Ishikawa (cell line): ENCODE results near the gene RIMBP2.

Experiments used
- CEBPB ChIP-seq: IDR thresholded peaks from 2 replicates; pipeline ENCODE4 v1.6.1; 2012
- CREB1 ChIP-seq: IDR thresholded peaks from 2 replicates; pipeline ENCODE4 v1.6.1; 2012; ENCODE audit warnings: low read depth
- EGR1 ChIP-seq: IDR thresholded peaks from 2 replicates; pipeline ENCODE4 v1.6.1; 2012
- EP300 ChIP-seq: IDR thresholded peaks from 2 replicates; pipeline ENCODE4 v1.6.1; 2012; ENCODE audit warnings: borderline replicate concordance
- FOXM1 ChIP-seq: IDR thresholded peaks from 2 replicates; pipeline ENCODE4 v1.6.1; 2012; ENCODE audit warnings: low read depth, borderline replicate concordance
- NFIC ChIP-seq: IDR thresholded peaks from 2 replicates; pipeline ENCODE4 v1.6.1; 2012
- RAD21 ChIP-seq: IDR thresholded peaks from 2 replicates; pipeline ENCODE4 v1.6.1; 2012; ENCODE audit warnings: low read depth
- TAF1 ChIP-seq: IDR thresholded peaks from 2 replicates; pipeline ENCODE4 v1.6.1; 2012; ENCODE audit warnings: low read depth, mild to moderate bottlenecking
- TCF12 ChIP-seq: IDR thresholded peaks from 2 replicates; pipeline ENCODE4 v1.6.1; 2012; ENCODE audit warnings: low read depth
- TEAD4 ChIP-seq: IDR thresholded peaks from 2 replicates; pipeline ENCODE4 v1.6.1; 2012
- YY1 ChIP-seq: IDR thresholded peaks from 2 replicates; pipeline ENCODE4 v1.6.1; 2012; ENCODE audit warnings: low read depth
- ZBTB7A ChIP-seq: IDR thresholded peaks from 2 replicates; pipeline ENCODE4 v1.6.1; 2012; ENCODE audit warnings: low read depth
- TF ChIP-seq, protein P1 (sequence below): IDR thresholded peaks from 2 replicates; pipeline ENCODE4 v1.6.1; 2012
- TF ChIP-seq, protein P2 (sequence below): IDR thresholded peaks from 2 replicates; pipeline ENCODE4 v1.6.1; 2012
- TF ChIP-seq, protein P3 (sequence below): IDR thresholded peaks from 2 replicates; pipeline ENCODE4 v1.6.1; 2012; ENCODE audit warnings: low read depth, mild to moderate bottlenecking

Gene RIMBP2

DNA sequence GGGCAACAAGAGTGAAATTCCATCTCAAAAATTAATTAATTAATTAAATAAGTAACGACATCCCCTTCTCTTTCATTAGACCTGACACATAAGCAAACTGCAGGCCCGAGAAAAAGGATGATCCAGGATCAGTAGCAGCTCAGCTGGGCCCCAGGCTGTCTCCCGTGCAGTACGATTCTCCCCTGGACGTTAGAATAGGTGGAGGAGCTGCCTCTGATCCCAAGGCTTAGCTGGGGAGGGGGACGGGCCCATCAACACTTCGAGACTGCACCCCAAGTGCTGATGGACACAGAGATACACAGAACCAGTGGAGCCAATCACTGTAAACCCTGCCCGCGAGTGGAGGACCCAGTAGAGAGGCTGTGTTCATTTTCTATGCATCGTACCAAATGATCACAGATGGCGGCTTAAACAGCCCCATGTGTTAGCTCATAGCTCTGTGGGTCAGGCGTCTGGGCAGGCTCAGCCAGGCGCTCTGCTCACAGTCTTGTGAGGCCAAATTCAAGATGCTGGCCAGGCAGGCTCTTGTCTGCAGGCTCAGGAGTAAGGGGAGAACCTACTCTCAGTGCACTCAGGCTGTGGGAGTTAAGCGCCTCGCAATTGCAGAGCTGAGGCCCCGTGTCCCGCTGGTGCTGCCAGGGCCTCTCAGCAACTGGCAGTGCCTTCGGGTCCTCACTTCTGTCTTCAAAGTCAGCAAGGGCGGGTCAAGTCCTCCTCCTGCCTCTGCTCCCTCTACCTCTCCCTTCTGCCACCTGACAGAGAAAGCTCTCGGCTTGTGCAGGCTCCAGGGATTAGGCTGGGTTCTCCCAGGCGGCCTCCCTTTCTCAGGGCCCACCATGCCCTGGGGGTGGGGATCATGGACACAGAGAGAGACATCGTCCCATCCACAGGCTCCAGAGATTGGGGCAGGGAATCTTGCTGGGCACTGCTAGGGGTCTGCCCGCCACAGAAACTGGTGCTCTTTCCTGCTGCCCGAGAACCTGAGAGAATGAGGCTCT lies 26.4 kb downstream of the RIMBP2 start:
- TF ChIP-seq, protein P1, sequence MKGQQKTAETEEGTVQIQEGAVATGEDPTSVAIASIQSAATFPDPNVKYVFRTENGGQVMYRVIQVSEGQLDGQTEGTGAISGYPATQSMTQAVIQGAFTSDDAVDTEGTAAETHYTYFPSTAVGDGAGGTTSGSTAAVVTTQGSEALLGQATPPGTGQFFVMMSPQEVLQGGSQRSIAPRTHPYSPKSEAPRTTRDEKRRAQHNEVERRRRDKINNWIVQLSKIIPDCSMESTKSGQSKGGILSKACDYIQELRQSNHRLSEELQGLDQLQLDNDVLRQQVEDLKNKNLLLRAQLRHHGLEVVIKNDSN: no peak
- TF ChIP-seq, protein P2, sequence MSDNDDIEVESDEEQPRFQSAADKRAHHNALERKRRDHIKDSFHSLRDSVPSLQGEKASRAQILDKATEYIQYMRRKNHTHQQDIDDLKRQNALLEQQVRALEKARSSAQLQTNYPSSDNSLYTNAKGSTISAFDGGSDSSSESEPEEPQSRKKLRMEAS: no peak
- no peak for TF ChIP-seq ZBTB7A
- TF ChIP-seq TAF1: no peak
- TF ChIP-seq EP300: no peak
- TF ChIP-seq YY1: no peak
- TF ChIP-seq, protein P3, sequence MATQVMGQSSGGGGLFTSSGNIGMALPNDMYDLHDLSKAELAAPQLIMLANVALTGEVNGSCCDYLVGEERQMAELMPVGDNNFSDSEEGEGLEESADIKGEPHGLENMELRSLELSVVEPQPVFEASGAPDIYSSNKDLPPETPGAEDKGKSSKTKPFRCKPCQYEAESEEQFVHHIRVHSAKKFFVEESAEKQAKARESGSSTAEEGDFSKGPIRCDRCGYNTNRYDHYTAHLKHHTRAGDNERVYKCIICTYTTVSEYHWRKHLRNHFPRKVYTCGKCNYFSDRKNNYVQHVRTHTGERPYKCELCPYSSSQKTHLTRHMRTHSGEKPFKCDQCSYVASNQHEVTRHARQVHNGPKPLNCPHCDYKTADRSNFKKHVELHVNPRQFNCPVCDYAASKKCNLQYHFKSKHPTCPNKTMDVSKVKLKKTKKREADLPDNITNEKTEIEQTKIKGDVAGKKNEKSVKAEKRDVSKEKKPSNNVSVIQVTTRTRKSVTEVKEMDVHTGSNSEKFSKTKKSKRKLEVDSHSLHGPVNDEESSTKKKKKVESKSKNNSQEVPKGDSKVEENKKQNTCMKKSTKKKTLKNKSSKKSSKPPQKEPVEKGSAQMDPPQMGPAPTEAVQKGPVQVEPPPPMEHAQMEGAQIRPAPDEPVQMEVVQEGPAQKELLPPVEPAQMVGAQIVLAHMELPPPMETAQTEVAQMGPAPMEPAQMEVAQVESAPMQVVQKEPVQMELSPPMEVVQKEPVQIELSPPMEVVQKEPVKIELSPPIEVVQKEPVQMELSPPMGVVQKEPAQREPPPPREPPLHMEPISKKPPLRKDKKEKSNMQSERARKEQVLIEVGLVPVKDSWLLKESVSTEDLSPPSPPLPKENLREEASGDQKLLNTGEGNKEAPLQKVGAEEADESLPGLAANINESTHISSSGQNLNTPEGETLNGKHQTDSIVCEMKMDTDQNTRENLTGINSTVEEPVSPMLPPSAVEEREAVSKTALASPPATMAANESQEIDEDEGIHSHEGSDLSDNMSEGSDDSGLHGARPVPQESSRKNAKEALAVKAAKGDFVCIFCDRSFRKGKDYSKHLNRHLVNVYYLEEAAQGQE: no peak
- no peak for TF ChIP-seq FOXM1
- no peak for TF ChIP-seq TEAD4
- no peak for TF ChIP-seq CREB1
- TF ChIP-seq TCF12: no peak
- no peak for TF ChIP-seq RAD21
- TF ChIP-seq EGR1: no peak
- TF ChIP-seq CEBPB: no peak
- TF ChIP-seq NFIC: no peak

DNA sequence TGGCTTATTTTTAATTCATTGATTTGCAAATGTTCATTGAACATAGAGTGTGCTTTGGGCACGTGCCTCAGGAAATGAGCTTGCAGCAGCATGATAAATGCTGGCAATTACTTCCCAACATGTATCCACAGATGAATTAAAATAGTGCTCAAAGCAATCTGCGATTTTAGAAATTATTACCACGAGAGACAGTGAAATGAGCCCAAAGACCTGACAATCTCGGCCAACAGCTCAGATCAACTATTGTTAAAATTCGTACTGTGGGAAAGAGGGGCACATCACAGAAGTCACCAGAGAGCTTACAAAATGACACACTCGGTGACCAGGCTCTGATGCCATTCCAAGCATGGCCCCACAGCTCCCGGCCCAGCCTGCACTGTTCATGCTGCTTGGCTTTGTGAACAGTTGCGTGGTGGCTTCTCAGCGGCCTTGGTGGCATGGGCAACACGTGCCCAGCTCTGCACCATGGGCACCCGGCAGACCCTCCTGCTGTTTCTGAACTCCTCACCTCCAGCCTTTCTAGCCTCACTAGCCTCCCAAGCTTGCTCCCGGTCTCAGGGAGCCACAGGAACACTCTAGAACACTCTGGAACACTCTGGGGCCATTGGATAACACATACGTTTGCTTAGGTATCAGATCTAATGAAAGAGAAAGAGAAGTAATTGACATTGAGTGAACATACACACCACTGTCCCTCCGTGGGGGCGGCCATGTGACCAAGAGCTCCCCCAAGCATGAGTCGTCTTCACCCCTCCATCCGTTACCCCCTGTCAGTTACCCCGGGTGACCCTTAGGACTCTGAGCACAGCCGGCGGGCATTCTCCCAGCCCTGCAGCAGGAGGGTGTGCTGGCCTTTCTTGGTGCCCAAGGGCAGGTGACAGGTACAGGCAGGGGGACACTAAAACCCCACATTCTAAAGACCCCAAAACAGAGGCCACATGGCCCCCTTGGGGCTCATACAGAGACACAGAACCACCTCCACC lies 28.0 kb downstream of the RIMBP2 start:
- TF ChIP-seq, protein P2: no peak
- no peak for TF ChIP-seq NFIC
- TF ChIP-seq, protein P3: no peak
- no peak for TF ChIP-seq TEAD4
- TF ChIP-seq RAD21: no peak
- TF ChIP-seq TAF1: no peak
- no peak for TF ChIP-seq FOXM1
- TF ChIP-seq EGR1: no peak
- TF ChIP-seq, protein P1: no peak

DNA sequence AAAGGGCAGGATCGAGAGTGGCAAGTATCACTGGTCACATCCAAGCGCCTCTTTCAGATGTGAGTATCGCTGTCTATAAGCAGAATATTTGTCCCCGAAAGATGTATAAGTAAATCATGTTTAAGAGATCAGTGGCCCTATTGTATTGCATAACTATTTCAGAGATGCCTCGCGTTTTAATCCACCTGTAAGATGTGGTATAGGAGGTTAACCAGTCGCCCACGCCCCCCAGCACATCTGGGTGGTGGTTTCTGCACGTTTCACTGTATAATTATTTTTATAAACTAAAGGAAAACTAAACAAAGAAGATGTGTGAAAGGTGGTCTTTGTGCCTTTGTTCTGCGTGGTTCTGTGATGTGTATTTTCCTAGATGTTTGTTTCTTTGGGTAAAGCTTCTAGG lies 28.9 kb downstream of the RIMBP2 start:
- no peak for TF ChIP-seq CREB1
- TF ChIP-seq EP300: no peak
- TF ChIP-seq, protein P3: no peak
- no peak for TF ChIP-seq FOXM1
- no peak for TF ChIP-seq YY1
- TF ChIP-seq, protein P1: no peak
- no peak for TF ChIP-seq ZBTB7A
- no peak for TF ChIP-seq TEAD4
- no peak for TF ChIP-seq NFIC
- TF ChIP-seq RAD21: no peak
- TF ChIP-seq, protein P2: no peak
- TF ChIP-seq EGR1: no peak
- TF ChIP-seq CEBPB: no peak
- no peak for TF ChIP-seq TCF12
- no peak for TF ChIP-seq TAF1
